ENCODE results near the gene C2CD4C. TPM values are rescaled to one million over a fixed set of nuclear protein-coding genes. Genes with fewer than 3 reads are reported as not detected.
"Not testable (repeated sequence)": the region's sequence is repeated elsewhere in the genome, so short reads cannot be mapped to it uniquely, and the experiment has no call there.

Gene C2CD4C
- total RNA-seq, 1 experiment from 2014 or later: 14.6 TPM

DNA sequence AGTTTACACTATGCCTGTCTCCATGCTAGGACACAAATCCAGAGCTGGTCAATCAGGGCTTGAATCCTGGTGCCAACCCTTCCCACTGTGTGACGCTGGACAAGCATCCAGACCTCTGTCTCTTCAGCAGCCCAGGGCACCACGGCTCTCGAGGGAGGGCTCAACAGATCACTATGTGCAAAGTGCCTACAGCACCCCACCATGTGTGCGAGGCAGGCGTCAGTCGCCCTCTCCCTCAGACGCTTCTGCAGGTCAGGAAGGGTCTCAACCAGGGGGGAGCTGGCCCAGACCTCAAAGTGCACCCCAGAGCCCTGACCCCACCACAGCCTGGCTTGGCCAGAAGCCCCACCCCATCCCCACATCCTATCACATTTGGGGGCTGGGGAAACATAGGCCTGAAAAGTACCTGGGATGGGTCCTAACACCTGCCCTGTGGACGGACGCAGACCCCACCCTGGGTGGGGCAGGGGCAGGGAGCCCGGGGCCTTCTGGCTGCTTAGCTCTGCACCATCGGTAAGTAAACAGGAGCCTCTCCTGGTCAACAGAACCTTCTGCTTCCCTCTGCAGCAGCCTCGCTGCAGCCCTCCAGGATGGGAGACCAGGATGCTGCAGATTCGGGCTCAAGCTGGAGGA, 2.9 kb upstream of the C2CD4C start:
- Mint-ChIP-seq H3K9me3 (no peaks in the 10 kb centered on the region), H3K27ac (no peak overlapping the region), H3K27me3 (ENCODE audit: low read depth) (peaks cover 20% of the 10 kb centered on the region), H3K4me1 (peaks cover 9 to 13% of the 10 kb centered on the region in 2 experiments), H3K36me3 (ENCODE audit: insufficient read depth in 1 of 3, low read depth in 3 of 3) (no peaks in the 10 kb centered on the region), H3K4me3 (no peak overlapping the region)
- H3K14ac ChIP-seq (ENCODE audit: insufficient read depth, low read length): no peak overlapping the region; the same call in 1 of the 2 replicates
- H4K5ac ChIP-seq (ENCODE audit: insufficient read length, low read depth, low read length): no peak overlapping the region
- H3K23me2 ChIP-seq (ENCODE audit: insufficient read length, low read depth, low read length, poor library complexity, severe bottlenecking): peaks cover 5% of the 10 kb centered on the region
- no peak overlapping the region for H2BK120ac ChIP-seq (ENCODE audit: low read depth, low read length, poor library complexity, severe bottlenecking)
- no peak overlapping the region for H2BK15ac ChIP-seq (ENCODE audit: low read depth, low read length)
- no peak overlapping the region for H2AK5ac ChIP-seq (ENCODE audit: insufficient read length, low read length)
- no peak for DNase-seq
- H3K4me1 ChIP-seq (ENCODE audit: insufficient read depth, low read length): no peaks in the 10 kb centered on the region; the same call in 1 of the 2 replicates
- H2BK20ac ChIP-seq (ENCODE audit: low read depth, low read length, poor library complexity, severe bottlenecking): no peak overlapping the region
- H2AFZ ChIP-seq (ENCODE audit: low read length): no peak overlapping the region
- no peak overlapping the region for H3K4ac ChIP-seq (ENCODE audit: low read depth, low read length)
- H3K4me2 ChIP-seq (ENCODE audit: insufficient read depth, insufficient read length, low read length): no peak overlapping the region
- no peak for TF ChIP-seq CTCF (conservative IDR thresholded peaks at IDR 0.05)
- H3K9ac ChIP-seq (ENCODE audit: extremely low read depth, insufficient read length, low read length): no peak overlapping the region
- no peak overlapping the region for H3K27ac ChIP-seq (ENCODE audit: insufficient read length, low read depth, low read length)
- no peak overlapping the region for H3K18ac ChIP-seq (ENCODE audit: insufficient read length, low read depth, low read length)
- no peaks in the 10 kb centered on the region for H3K79me2 ChIP-seq (ENCODE audit: insufficient read depth, low read length)
- no peaks in the 10 kb centered on the region; the same call in 1 of the 2 replicates for H3K27me3 ChIP-seq (ENCODE audit: insufficient read depth, low read length)
- no peak overlapping the region for H3K56ac ChIP-seq (ENCODE audit: insufficient read length, low read depth, low read length)
- no peak overlapping the region for H4K91ac ChIP-seq (ENCODE audit: insufficient read length, low read depth, low read length)
- H4K8ac ChIP-seq (replicated peaks; ENCODE audit: insufficient read length, low read depth, low read length): no peak overlapping the region
- H4K20me1 ChIP-seq (ENCODE audit: control insufficient read depth, insufficient read depth, insufficient read length): no peaks in the 10 kb centered on the region
- no peak overlapping the region for H2BK12ac ChIP-seq (ENCODE audit: insufficient read length, low read depth, low read length)
- H2BK5ac ChIP-seq (ENCODE audit: insufficient read length, low read length): no peak overlapping the region
- H3K79me1 ChIP-seq (ENCODE audit: insufficient read depth, low read depth, low read length, poor library complexity, severe bottlenecking): no peaks in the 10 kb centered on the region
- no peak overlapping the region for H3K23ac ChIP-seq (ENCODE audit: insufficient read length, low read depth, low read length)
- WGBS (ENCODE audit: extremely low coverage, insufficient read length, low lambda C conversion rate): no CpG with 5 or more reads among the region's 13 CpGs
- H3T11ph ChIP-seq (ENCODE audit: low read length): no peak overlapping the region
- no peaks in the 10 kb centered on the region for H3K9me3 ChIP-seq (ENCODE audit: control insufficient read depth, low read depth, low read length)

GRCh38 chr19:411121-411722, 2.3 kb upstream of the C2CD4C start:
- H2BK15ac ChIP-seq (ENCODE audit: low read depth, low read length); H3K4me2 ChIP-seq (ENCODE audit: insufficient read depth, insufficient read length, low read length); H2AK5ac ChIP-seq (ENCODE audit: insufficient read length, low read length); H4K91ac ChIP-seq (ENCODE audit: insufficient read length, low read depth, low read length); H2BK12ac ChIP-seq (ENCODE audit: insufficient read length, low read depth, low read length); H2AFZ ChIP-seq (ENCODE audit: low read length); H3K27ac Mint-ChIP-seq; H3K27ac ChIP-seq (ENCODE audit: insufficient read length, low read depth, low read length); H2BK120ac ChIP-seq (ENCODE audit: low read depth, low read length, poor library complexity, severe bottlenecking); H3K23me2 ChIP-seq (ENCODE audit: insufficient read length, low read depth, low read length, poor library complexity, severe bottlenecking); H3K9ac ChIP-seq (ENCODE audit: extremely low read depth, insufficient read length, low read length); H2BK20ac ChIP-seq (ENCODE audit: low read depth, low read length, poor library complexity, severe bottlenecking); H3K18ac ChIP-seq (ENCODE audit: insufficient read length, low read depth, low read length); H3K9me3 ChIP-seq (ENCODE audit: control insufficient read depth, low read depth, low read length); H4K8ac ChIP-seq (replicated peaks; ENCODE audit: insufficient read length, low read depth, low read length); H3K79me2 ChIP-seq (ENCODE audit: insufficient read depth, low read length); H3K4me3 Mint-ChIP-seq; H3T11ph ChIP-seq (ENCODE audit: low read length); H4K5ac ChIP-seq (ENCODE audit: insufficient read length, low read depth, low read length); H3K36me3 Mint-ChIP-seq (ENCODE audit: insufficient read depth in 1 of 3, low read depth in 3 of 3); H3K9me3 Mint-ChIP-seq; H3K14ac ChIP-seq (ENCODE audit: insufficient read depth, low read length); H4K20me1 ChIP-seq (ENCODE audit: control insufficient read depth, insufficient read depth, insufficient read length); DNase-seq; H3K23ac ChIP-seq (ENCODE audit: insufficient read length, low read depth, low read length); H3K4ac ChIP-seq (ENCODE audit: low read depth, low read length); H3K79me1 ChIP-seq (ENCODE audit: insufficient read depth, low read depth, low read length, poor library complexity, severe bottlenecking); H2BK5ac ChIP-seq (ENCODE audit: insufficient read length, low read length); H3K56ac ChIP-seq (ENCODE audit: insufficient read length, low read depth, low read length); H3K4me1 ChIP-seq (ENCODE audit: insufficient read depth, low read length); H3K27me3 ChIP-seq (ENCODE audit: insufficient read depth, low read length): not testable (repeated sequence)
- Mint-ChIP-seq H3K4me1 (peaks cover 9 to 13% of the 10 kb centered on the region in 2 experiments), H3K27me3 (ENCODE audit: low read depth) (peaks cover 20% of the 10 kb centered on the region)
- WGBS (ENCODE audit: extremely low coverage, insufficient read length, low lambda C conversion rate): no CpG with 5 or more reads among the region's 22 CpGs
